ENCODE data around the gene EPB41L4A.

DNA sequence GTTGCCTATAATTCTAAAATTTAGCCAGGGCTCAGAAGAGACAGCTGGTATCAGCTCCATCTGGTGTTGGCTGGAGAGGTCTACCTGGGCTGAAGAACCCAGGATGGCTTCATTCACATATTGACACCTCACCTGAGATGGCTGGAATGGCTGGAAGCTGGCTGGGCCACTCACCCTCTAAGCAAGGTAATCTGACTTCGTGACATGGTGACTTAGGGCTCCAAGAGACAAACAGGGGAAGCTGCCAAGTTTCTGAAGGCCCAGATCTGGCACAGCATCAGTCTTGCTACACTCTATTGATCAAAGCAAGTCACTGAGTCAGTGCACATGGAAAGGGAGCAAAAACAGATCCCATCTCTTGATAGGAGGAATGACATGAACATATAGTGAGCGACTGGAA lies 102.3 kb downstream of the EPB41L4A start:
- TF ChIP-seq, protein P1, sequence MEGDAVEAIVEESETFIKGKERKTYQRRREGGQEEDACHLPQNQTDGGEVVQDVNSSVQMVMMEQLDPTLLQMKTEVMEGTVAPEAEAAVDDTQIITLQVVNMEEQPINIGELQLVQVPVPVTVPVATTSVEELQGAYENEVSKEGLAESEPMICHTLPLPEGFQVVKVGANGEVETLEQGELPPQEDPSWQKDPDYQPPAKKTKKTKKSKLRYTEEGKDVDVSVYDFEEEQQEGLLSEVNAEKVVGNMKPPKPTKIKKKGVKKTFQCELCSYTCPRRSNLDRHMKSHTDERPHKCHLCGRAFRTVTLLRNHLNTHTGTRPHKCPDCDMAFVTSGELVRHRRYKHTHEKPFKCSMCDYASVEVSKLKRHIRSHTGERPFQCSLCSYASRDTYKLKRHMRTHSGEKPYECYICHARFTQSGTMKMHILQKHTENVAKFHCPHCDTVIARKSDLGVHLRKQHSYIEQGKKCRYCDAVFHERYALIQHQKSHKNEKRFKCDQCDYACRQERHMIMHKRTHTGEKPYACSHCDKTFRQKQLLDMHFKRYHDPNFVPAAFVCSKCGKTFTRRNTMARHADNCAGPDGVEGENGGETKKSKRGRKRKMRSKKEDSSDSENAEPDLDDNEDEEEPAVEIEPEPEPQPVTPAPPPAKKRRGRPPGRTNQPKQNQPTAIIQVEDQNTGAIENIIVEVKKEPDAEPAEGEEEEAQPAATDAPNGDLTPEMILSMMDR (IDR thresholded peaks at IDR 0.05) = no peak
- TF ChIP-seq SMAD3 (CRISPR knock-in tag; IDR thresholded peaks at IDR 0.05; ENCODE audit: borderline replicate concordance) (no peak), IRF2 (CRISPR knock-in tag; IDR thresholded peaks at IDR 0.05; ENCODE audit: borderline replicate concordance, low read depth) (no peak), NFE2L1 (CRISPR knock-in tag; IDR thresholded peaks at IDR 0.05) (no peak), CBFB (CRISPR knock-in tag; IDR thresholded peaks at IDR 0.05; ENCODE audit: low read depth) (no peak), ZNF219 (CRISPR knock-in tag; IDR thresholded peaks at IDR 0.05; ENCODE audit: borderline replicate concordance) (no peak), RELA (CRISPR knock-in tag; IDR thresholded peaks at IDR 0.05; ENCODE audit: borderline replicate concordance) (no peak), FOXP1 (CRISPR knock-in tag; IDR thresholded peaks at IDR 0.05; ENCODE audit: borderline replicate concordance) (no peak)
- TF ChIP-seq, protein P2, sequence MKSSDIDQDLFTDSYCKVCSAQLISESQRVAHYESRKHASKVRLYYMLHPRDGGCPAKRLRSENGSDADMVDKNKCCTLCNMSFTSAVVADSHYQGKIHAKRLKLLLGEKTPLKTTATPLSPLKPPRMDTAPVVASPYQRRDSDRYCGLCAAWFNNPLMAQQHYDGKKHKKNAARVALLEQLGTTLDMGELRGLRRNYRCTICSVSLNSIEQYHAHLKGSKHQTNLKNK (CRISPR knock-in tag; IDR thresholded peaks at IDR 0.05) = no peak
- TF ChIP-seq, protein P3, sequence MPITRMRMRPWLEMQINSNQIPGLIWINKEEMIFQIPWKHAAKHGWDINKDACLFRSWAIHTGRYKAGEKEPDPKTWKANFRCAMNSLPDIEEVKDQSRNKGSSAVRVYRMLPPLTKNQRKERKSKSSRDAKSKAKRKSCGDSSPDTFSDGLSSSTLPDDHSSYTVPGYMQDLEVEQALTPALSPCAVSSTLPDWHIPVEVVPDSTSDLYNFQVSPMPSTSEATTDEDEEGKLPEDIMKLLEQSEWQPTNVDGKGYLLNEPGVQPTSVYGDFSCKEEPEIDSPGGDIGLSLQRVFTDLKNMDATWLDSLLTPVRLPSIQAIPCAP (CRISPR knock-in tag; IDR thresholded peaks at IDR 0.05) = no peak
- TF ChIP-seq, protein P4, sequence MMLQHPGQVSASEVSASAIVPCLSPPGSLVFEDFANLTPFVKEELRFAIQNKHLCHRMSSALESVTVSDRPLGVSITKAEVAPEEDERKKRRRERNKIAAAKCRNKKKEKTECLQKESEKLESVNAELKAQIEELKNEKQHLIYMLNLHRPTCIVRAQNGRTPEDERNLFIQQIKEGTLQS (CRISPR knock-in tag; conservative IDR thresholded peaks at IDR 0.05) = no peak
- TF ChIP-seq, protein P5, sequence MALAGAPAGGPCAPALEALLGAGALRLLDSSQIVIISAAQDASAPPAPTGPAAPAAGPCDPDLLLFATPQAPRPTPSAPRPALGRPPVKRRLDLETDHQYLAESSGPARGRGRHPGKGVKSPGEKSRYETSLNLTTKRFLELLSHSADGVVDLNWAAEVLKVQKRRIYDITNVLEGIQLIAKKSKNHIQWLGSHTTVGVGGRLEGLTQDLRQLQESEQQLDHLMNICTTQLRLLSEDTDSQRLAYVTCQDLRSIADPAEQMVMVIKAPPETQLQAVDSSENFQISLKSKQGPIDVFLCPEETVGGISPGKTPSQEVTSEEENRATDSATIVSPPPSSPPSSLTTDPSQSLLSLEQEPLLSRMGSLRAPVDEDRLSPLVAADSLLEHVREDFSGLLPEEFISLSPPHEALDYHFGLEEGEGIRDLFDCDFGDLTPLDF (CRISPR knock-in tag; IDR thresholded peaks at IDR 0.05) = no peak
- TF ChIP-seq, protein P6, sequence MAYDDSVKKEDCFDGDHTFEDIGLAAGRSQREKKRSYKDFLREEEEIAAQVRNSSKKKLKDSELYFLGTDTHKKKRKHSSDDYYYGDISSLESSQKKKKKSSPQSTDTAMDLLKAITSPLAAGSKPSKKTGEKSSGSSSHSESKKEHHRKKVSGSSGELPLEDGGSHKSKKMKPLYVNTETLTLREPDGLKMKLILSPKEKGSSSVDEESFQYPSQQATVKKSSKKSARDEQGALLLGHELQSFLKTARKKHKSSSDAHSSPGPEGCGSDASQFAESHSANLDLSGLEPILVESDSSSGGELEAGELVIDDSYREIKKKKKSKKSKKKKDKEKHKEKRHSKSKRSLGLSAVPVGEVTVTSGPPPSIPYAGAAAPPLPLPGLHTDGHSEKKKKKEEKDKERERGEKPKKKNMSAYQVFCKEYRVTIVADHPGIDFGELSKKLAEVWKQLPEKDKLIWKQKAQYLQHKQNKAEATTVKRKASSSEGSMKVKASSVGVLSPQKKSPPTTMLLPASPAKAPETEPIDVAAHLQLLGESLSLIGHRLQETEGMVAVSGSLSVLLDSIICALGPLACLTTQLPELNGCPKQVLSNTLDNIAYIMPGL (CRISPR knock-in tag; IDR thresholded peaks at IDR 0.05) = no peak
